Fibroblast of peridontal ligament (primary cell): ENCODE measurements around the gene FBXO44.

Experiments used
- DNase-seq: peaks from one replicate; pipeline ENCODE4 v3.0.0-alpha.2; 2010; ENCODE audit errors: extremely low read depth

FBXO44 gene

GRCh38 chr1:11708554-11709350 is 54.1 kb downstream of the FBXO44 start:
- DNase-seq = no peak

- DNase-seq = no peak
These were observed 56.8 kb downstream of the FBXO44 start for GRCh38 chr1:11711490-11711889.

DNA sequence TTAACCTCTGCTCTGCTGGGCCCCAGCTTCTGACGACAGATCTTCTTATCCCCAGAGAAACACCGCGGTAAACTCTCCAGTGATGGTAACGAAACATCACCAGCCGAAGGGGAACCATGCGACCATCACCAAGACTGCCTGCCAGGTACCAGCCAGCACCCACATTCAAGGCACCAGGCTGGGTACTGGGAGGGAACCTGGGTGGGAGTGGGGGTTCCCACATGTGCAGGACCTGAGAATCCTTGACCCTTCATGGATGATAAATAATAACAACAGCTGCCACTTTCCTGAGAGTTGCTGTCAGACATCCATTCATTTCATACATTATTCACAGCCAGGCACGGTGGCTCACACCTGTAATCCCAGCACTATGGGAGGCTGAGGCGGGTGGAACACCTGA is 57.6 kb downstream of the FBXO44 start:
- no peak for DNase-seq
